PFSK-1 (cell line): Measurements from ENCODE around the gene IKZF3. TPM values are rescaled to one million over a fixed set of nuclear protein-coding genes. Genes with fewer than 3 reads are reported as not detected.

ENCODE experiments used
- FOXP2 ChIP-seq: optimal IDR thresholded peaks from 2 replicates; pipeline ENCODE3; 2011; ENCODE audit warnings: borderline replicate concordance, control low read depth, inconsistent platforms; ENCODE audit not compliant: insufficient read depth; ENCODE audit errors: extremely low read length, extremely low read depth
- POLR2AphosphoS5 ChIP-seq: IDR thresholded peaks from 2 replicates; pipeline ENCODE4 v1.6.1; 2012; ENCODE audit warnings: low read depth, mild to moderate bottlenecking, control low read depth, low read length, moderate library complexity
- REST ChIP-seq, 2 experiments: IDR thresholded peaks; 2 replicates each; pipeline versions ENCODE4 v1.6.1 to v1.8.0; 2011 to 2012; ENCODE audit warnings: low read depth in 2 of 2, low read length in 2 of 2, control low read depth in 1 of 2, inconsistent platforms in 1 of 2, mild to moderate bottlenecking in 1 of 2, moderate library complexity in 1 of 2; ENCODE audit not compliant: insufficient read depth in 1 of 2
- SIN3A ChIP-seq: IDR thresholded peaks from 2 replicates; pipeline ENCODE4 v1.6.1; 2012; ENCODE audit warnings: mild to moderate bottlenecking, low read length, moderate library complexity, borderline replicate concordance; ENCODE audit not compliant: insufficient read depth
- TAF1 ChIP-seq: IDR thresholded peaks from 2 replicates; pipeline ENCODE4 v1.6.1; 2012; ENCODE audit warnings: low read length, control low read depth, borderline replicate concordance; ENCODE audit not compliant: insufficient read depth
- polyA plus RNA-seq: library from polyadenylated mRNA; unstranded; fragments of >200 nt; gene quantifications from one replicate; pipeline ENCODE4 v1.2.1, GENCODE V29; 2012; ENCODE audit warnings: low read depth, missing spikeins; ENCODE audit not compliant: insufficient read length

IKZF3 gene
- polyA plus RNA-seq, result 0.05 TPM

- no peak for TF ChIP-seq SIN3A
- TF ChIP-seq REST (IDR thresholded peaks at IDR 0.05; ENCODE audit: insufficient read depth in 1 of 2, low read depth in 2 of 2, low read length in 2 of 2), result no peak
- TF ChIP-seq POLR2AphosphoS5, result no peak
- no peak for TF ChIP-seq TAF1
- no peak for TF ChIP-seq FOXP2
Observed at GRCh38 chr17:39863918-39864746, at the start of gene IKZF3. Gene IKZF3 (minus strand): TSS chr17:39864312. CDS start chr17:39864126, 186 bp downstream.

- TF ChIP-seq REST (IDR thresholded peaks at IDR 0.05; ENCODE audit: insufficient read depth in 1 of 2, low read depth in 2 of 2, low read length in 2 of 2), result no peak
- TF ChIP-seq TAF1, result no peak
Observed at GRCh38 chr17:39908789-39909352, 44.8 kb upstream of the IKZF3 start.

- TF ChIP-seq TAF1, result no peak
- TF ChIP-seq SIN3A, result no peak
- TF ChIP-seq FOXP2, result no peak
- TF ChIP-seq REST (IDR thresholded peaks at IDR 0.05; ENCODE audit: insufficient read depth in 1 of 2, low read depth in 2 of 2, low read length in 2 of 2), result no peak
- TF ChIP-seq POLR2AphosphoS5, result no peak
Observed at GRCh38 chr17:39904990-39905288, 40.8 kb upstream of the IKZF3 start.

GRCh38 chr17:39903158-39903884, 39.2 kb upstream of the IKZF3 start:
- TF ChIP-seq SIN3A (no peak), TAF1 (no peak), FOXP2 (no peak), REST (IDR thresholded peaks at IDR 0.05; ENCODE audit: insufficient read depth in 1 of 2, low read depth in 2 of 2, low read length in 2 of 2) (no peak), POLR2AphosphoS5 (no peak)
